GM21529 (cell line): Measurements from ENCODE around the gene RNASE4.
A peak's percentile ranks its signal among the peaks of the same experiment; 100 is the strongest.

Experiments used
- ATAC-seq: cut with Tn5 transposase; IDR thresholded peaks from one replicate; pipeline ENCODE4 v1.9.1; 2021; ENCODE audit not compliant: unreplicated experiment

Gene RNASE4

GRCh38 chr14:20675669-20676068, 8.7 kb upstream of the RNASE4 start:
- ATAC-seq: no peak

- no peak for ATAC-seq
These were observed 8.3 kb upstream of the RNASE4 start for GRCh38 chr14:20676072-20676471.

DNA sequence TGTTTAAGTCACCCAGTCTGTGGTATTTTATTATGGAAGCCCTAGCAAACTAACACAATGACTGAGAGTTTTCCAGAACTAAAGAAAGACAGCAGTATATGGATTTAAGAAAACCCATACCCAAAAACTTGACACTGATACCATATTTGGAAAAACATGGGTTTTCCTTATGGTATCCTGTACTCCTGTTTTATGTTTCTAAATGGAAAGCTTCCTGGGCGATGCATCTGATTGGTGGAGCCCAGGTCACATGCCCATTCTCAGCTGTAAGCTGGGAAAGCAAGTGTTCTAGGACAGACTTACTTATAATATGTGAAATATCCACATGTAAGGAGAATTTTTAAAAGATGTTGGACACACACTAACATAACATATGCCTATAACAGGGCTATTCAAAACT, 4.5 kb upstream of the RNASE4 start:
- no peak for ATAC-seq

GRCh38 chr14:20680363-20680762, 4.0 kb upstream of the RNASE4 start:
- ATAC-seq: no peak

- ATAC-seq: peak; percentile 30
These were observed 3.5 kb upstream of the RNASE4 start for GRCh38 chr14:20680843-20681347.

DNA sequence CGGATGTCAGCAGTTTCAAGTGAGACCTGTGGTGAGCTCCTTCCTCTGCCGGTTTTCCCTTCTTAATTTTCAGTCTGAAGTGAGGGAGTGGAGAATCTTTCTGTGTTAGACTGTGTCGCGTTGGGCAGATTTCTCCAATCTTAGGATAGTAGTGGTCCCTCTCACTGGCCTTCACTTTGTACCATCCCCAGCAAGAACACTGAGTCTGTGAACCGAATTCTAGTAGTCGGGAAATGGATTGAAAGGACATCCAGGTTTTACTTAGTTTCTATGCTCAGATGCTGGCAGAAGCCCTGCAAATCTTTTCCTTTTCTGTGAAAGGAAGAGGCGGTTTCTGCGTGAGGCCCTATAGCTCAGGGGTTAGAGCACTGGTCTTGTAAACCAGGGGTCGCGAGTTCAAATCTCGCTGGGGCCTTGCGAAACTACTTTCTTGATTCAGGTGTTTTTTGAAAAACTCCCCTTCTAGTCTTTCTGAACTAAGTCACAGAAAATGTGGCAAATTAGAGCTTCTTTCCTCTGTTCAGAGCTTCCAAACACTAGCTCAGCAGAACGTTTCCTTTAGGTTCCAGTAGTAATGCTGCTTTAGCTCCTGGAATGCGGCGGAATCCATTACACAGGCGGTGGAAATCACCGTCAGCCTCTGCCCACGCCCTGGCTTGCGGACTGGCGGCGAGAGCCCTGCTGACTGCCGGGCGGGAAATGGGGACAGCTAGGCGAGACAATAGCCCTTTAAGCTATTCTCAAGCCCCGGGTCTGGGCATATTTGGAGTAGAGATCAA, 2.8 kb upstream of the RNASE4 start:
- ATAC-seq: peak; percentile 22

DNA sequence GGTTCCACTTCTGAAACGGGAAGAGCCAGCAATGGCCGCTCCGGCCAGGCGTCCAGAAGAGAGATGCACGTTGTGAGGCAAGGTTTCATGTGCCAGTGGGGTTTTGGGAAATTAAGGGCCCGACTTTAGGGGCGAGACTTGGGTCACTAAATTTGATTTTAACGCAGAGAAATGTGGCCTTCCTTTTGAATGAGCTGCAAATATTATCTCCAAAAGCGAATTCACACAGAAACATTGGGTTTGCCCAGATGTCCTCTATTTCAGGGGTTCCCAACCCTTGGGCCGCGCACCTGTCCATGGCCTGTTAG, 2.3 kb upstream of the RNASE4 start:
- ATAC-seq: no peak

DNA sequence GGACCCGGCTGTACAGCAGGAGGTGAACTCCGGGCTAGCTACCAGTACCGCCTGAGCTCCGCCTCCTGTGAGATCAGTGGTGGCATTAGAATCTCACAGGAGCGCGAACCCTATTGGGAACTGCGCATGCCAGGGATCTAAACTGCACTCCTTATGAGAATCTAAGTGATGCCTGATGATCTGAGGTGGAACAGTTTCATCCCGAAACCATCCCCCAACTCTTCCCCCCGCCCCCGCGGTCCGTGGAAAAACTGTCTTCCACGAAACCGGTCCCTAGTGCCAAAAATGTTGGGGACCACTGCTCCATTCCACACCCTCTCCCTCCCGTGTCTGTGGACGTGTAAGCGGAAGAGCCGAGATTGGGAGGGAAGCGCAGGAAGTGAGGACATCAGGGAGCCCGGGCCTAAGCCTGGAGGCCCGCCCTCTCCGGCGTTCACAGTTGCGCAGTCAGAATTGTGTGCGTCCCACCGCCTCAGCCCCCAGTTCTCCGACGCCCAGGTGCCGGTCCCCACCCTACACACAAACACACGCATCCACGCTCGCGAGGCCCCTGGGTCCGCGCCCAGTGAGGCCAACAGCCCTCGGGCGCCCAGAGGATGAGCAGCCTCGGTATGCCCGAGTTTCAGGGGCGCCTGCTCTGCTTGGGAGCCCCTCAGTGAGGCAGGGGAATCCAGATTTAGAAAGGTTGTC, 1.8 kb upstream of the RNASE4 start:
- peak; percentile 52 for ATAC-seq

GRCh38 chr14:20683125-20683890, 1.1 kb upstream of the RNASE4 start:
- peak; percentile 20 for ATAC-seq

DNA sequence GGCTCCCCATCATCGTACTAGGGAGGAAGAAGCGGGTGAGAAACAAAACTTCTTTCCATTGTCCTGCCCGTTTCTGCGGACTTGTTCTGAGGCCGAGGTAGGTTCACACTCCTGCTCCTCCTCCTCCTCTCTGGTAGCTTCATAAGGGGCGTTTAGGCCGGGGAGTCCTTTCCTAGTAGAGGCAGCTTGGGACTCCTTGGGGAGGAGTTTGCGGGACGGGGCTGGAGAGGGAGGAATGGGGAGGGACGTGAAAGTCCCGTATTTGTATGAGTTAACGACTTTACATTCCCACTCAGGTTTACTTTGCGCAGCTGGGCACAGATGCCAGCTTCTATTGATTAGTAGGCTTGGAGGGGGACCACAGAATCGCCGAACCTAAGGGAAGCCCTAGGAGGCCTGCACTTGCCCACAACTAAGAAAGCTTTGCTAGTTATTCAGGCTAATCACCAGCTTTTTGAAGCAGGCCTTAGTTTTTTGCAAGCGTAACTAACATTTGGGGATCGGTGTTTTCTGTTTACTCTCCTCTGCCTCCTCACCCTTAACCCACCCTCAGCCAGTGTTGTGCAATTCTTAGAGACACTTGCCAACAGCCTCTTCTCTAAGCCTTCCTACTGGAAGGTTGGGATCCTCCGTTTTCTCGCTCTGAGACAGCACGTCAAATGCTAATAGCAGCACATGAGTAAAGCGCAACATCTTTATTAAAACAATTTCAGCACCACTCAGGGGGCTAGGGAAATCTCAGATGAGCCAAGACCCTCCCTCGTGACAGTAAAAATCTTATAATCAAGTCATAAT, 499 bp downstream of the RNASE4 start:
- no peak for ATAC-seq

DNA sequence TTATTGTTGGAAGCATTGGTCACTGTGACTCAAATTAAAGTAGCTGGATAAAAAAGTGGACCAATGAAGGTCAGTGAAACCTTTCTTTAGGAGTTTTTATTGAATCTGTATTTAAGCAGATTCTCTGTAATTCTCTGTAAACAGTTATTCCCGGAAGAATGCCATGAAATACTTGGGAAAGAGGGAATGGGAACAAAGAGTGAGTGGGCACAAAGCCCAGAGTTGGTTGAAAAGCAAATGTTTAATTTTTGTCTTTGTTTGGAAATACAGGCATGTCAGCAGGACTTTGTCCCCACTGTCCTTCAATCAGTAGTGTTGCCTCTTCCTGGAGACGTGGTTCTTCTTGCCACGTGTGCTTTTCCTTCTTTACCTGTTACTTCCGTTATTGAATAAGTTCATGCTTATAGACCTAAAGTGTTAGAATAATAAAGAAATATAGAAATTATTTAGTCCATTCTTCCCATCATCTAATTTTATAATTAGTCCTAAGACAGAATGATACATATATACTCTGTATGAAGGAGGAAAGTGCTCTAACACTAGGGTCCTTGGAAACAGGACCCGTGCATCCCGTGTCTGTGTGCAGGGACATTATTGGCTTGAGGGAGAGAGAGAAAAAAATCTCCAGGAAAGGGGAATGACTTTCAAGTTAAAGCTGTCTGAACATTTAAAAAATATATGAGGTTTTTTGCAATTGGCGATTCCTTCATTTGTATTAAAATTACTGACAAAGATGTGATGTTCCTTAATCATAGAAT, 2.2 kb downstream of the RNASE4 start:
- ATAC-seq: no peak

DNA sequence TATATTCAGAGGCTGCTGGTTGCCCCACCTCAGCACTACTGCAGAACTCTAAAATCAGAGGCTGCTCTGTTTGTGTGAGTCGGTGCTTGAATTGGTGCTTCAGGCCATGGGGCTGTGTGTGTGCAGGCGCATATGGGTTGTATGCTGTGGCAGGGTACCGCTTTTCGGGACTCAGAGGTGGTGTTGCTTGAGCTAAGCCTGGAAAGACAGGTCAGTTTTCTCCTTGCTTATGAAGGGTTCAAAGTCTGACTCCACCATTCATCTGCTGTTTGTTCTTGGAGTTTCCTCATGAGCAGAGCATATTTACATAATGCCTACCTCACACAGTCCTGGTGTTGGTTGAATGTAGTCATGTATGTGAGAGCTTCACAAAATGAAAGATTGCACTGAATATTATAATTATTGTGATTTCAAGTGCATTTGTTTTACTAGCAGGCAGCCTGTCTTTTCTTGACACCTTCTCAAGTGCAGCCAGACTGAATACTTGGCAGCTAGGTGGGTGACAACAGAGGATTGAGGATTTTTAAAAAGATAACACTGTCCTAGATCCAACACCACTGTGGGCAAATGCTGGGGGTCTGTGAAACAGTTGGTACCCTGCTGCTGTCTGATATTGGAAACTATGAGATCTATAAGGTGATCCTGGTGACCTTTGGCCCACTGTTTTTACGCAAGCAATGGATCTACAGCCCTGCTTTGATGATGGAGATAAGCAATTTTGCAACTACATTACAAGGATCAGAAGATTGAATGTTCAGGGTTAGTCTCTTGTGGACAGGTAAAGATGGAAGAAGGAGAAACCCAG, 3.2 kb downstream of the RNASE4 start:
- no peak for ATAC-seq

- no peak for ATAC-seq
These were observed 3.9 kb downstream of the RNASE4 start, which contains the start of gene ANG for GRCh38 chr14:20688167-20688839. Gene ANG, plus strand, starts transcription at chr14:20688764. Its CDS starts 4,801 bp downstream, at chr14:20693565.

DNA sequence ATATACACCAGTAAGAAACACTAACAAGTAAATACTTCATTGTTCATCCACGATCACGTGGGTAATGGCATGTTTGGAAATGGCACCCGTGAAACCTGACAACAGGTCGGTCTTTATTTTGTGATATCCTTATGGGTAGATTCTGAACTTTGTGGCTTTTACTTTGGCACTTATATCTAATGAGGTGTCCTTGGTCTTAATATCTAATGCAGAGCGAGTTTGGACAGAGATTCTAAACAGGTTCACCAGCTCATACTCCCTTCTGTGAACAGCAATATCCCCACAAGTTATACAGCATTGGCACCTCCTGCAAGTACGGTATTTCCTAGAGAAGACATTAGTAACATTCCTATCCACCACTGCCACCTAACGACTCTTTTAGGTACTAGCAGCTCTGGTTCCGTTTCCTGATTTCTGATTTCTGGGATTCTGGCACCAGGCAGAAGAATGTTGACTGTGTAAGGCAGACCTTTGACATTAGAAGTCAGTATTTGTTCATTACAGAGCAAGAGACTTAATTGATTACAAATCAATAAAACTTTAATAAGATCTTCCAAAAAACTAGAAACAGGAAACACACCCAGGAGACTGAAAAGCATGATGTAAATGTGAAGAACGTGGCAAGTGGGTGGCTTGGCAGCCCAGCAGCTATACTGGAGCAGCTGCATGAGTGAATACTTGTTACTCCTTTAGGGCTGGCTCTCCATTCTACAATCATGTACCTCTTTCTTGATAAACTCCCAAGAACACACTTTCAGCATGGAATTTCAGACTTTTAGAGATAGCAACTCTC, 6.7 kb downstream of the RNASE4 start:
- ATAC-seq: peak; percentile 82

DNA sequence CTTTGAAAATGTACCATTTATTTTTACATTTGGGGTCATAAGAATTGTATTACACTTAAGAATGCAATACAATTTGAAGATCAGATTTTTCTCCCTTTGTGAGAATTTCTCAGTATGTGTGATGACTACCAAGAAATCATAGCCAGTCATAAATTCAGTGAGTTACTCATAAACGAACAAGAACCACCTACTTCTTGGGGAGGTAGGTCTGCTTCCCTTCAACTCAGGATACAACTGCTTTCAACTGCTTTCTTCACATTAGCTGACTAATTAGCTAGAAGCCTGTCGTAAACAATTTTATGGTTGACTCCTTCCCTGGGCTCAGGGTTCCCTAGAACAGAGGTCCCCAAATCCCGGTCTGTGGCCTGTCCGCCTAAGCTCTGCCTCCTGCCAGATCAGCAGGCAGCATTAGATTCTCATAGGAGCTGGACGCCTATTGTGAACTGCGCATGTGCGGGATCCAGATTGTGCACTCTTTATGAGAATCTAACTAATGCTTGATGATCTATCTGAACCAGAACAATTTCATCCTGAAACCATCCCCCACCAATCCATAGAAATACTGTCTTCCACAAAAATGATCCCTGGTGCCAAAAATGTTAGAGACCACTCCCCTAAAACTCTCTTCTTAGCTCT, 7.9 kb downstream of the RNASE4 start:
- ATAC-seq: no peak

DNA sequence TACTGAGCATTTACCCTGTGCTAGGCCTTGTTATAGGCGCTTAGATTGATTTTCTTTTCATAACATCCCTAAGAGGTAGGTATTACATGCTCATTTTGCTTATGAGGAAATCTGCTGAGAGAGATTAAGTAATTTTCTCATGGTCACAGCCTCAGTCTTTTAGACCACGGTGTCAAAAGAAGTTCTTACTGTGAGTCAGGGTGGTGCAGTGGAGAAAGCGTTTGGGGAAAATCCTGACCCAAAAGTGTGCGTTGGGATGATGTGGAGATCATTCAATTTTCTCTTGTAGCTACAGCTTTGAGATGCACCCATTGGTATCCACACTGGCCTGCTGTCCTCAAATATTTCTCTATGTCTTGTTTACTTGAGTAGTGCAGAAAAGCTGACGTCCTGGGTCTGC, 12.4 kb downstream of the RNASE4 start:
- ATAC-seq: no peak

GRCh38 chr14:20697273-20698017, 13.1 kb downstream of the RNASE4 start:
- no peak for ATAC-seq
